ENCODE data around the gene ATP6V0E2.

- TF ChIP-seq CTCF (IDR thresholded peaks at IDR 0.05): no peak
- no peak for TF ChIP-seq POLR2A (IDR thresholded peaks at IDR 0.05)
These were observed 6.9 kb upstream of the ATP6V0E2 start for GRCh38 chr7:149866779-149867447.

All from right lobe of liver (tissue), 4 donors.